CD1c-positive myeloid dendritic cell (primary cell): ENCODE measurements around the gene HOXB8.
A peak's percentile ranks its signal among the peaks of the same experiment; 100 is the strongest.

Experiments
- DNase-seq: peaks from one replicate; pipeline ENCODE4 v3.0.0-alpha.2; 2016; ENCODE audit errors: extremely low spot score

HOXB8 gene

DNA sequence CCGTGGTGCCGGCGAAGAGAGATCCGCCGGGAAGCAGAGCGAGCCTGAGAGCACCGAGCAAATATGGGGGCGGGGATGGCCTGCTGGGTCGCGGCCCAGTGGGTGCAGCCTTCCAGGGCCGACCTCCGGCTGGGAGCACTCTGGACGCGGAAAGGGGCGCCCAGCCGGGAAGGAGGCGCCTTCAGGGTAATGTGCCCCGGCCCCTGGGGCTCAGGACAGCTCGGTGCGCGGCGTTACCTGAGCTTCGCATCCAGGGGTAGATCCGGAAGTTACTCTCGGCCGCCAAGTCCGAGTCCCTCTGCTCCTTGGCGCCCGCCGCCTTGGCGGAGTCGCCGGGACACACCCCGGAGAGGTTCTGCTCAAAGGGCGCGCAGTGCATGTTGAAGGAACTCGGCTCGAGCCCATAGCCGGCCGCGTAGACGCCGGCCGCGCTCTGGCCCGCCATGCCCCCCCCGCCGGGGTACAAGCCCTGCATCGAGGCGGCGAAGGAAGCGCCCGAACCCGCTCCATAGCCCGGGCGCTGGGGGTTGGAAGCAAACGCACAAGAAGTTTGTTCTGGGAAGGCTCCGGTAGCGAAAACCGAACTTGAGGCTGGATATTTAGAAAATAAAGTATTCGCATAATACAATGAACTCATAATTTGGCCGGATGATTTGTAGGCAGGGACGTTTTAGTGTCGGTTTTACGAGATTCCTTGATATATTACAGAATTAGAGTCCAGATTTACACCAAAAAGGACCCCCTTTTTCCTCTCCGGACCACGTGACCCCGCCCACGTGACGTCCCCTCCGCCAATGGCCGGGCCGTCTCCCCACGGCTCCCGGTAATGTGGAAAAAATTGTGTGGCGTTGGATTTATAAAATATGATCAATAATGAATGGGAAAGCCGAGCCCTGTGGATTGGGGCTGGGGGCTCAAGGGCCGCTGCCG, 4.5 kb downstream of the HOXB8 start, which contains the start of gene HOXB7:
Gene HOXB7, minus strand, starts transcription at position 736 of the 930 bp plus-strand sequence. Its CDS starts 99 bp downstream, at position 637.
- DNase-seq = peak; percentile 32

DNA sequence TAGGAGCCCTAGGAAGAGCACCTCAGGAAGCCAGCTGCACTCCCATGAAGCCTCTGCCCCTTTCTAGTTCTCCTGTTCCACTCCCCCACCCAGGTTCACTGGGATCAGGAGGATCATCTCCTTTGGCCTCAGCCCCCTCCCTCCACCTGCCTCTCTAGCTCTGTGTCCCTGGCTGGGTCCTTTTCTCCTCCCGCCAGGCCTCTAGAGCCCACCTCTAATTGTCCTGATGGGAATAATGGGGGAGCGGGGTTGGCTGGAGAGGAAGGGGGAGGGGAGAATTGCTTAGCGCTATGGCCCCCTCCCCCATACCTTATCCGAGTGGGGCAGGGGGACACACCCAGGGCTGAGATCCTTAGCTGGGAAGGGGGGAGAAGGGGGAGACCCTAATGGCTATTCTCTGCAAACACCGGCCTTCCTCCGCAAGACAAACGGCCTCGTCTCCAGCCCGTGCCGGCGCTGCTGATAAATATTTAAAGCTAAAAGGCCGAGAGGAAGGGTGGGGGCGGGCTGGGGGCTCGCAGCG, 5.3 kb downstream of the HOXB8 start:
- DNase-seq = no peak

DNA sequence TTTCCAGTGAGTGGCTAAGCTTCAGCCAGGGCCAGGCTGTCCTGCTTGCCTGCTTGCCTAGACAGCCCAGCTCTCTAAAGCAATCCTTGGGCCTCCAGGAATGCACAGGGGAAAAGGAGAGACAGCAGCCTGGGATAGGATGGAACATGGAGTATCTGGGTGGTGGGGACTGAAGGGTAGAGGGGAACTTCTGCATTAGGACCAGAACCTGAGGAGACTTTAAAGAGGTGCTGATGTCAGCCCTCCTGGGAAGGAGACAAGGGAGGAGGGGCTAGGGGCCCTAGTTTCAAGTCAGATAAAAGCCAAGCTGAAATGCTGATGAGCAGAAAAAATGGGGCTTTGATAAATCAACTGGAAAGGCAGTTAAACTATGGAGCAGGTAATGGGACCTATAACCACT, 6.1 kb downstream of the HOXB8 start:
- no peak for DNase-seq

DNA sequence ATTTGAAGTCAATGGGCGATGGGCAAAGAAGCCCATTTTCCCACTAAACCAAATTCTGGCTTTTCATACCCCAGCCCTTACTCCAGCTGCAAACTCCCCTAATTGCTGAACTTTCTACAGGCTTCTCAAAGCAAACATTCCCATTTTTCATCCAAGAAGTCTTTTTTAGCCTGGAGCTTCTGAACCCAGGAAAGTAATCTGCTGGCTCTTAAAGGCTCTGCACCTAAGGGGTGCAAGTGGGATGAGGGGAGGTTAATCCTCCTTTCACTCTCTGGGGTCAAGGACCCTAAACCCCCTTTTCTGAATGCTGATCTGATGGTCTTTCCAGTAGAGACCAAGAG, 6.6 kb downstream of the HOXB8 start:
- no peak for DNase-seq

DNA sequence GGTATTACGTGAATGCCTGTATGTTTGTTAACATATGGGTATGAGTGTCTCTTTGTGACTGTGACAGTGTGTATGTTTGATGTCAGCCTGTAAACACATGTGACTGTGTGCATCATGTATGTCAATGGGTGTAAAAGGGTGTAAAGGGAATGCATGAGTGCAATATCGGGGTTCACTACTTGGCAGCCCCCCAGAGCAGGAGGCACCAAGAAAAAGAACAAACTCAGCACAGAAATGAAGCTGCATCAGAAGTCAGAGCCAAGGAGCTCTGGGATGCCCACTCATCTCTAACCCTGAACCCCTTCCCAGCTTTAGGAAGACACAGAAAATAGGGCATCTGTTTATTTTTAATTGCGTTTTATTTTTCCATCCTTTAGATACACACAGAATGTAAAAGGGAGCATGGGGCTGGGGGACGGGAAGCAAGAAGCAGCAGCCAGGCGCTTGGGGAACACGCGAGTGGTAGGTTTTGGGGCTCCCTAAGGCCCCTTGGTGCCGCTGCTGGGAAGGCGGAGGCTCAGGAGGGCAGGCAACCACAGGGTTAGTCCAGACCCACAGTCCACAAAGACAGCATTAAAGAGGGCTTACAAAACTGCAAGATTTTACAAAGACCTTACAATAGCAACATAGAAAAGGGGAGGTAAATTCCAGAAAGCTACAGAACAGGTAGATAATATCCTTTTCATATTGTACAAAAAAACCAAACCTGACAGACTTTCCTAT, 8.0 kb downstream of the HOXB8 start:
- no peak for DNase-seq

DNA sequence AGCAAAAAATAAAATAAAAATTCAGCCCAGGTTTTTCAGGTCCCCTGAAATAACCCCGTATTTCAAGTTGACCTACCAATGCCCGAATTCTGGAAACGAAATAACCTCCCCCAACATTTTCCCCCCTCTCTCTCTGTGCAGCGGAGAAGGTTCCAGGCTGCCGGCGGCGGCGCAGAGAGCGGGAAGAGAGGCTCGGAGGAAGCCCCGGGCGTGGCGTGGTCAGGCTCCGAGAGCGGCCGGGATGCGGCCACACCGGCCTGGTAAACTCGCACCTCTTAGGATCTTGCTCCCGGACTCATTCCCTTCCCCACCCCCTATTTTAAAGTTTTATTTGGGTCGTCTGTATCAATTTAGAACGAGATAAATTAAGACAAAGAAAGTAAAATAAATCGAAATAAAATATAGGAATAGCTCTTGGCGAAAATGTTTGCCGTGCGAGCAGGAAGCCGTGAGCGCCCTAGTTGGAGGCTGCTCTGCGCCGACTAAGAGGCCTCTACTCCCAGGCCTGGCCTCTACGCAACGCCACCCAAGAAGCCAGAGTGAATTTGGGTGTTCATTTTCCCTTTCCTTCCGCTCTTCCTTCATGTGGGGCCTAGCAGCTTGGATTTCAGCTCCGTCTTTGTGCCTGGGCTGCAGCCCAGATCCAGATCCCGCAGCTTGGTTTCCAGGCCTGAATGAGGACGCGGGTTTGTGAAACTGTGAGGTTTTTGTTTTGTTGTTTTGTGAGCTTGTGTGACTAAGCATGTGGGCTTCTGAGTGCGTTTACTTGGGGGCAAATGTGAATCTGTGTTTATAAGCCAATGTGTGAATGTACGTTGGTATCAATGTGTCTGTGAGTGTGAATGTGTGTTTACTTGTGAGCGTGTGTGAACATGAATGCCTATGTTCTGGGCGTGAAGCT, 8.9 kb downstream of the HOXB8 start:
- no peak for DNase-seq

DNA sequence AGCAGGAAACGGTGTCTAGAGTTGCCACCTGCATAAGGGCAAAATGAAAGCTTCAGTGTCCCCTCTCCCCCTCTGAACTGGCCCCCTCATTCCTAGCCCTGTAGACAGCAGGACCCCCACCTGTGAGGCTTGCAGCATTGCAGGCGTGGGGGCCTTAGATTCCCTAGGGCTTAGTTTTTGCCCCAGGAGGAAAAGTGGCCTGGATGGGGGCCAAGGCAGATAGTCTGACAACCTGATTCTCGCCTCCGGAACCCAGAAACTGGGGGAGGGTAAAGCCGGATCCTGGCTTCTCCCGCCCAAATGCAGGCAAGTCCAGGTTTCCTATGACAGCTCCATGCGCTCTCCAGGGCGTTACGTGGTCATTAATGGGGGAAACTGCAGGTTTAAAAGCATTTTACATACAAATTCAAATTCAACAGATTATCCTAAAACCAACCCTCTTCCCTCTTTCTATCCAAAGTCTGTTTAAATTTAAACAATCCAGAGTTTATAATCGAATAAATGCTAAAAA, 9.6 kb downstream of the HOXB8 start:
- DNase-seq = no peak

DNA sequence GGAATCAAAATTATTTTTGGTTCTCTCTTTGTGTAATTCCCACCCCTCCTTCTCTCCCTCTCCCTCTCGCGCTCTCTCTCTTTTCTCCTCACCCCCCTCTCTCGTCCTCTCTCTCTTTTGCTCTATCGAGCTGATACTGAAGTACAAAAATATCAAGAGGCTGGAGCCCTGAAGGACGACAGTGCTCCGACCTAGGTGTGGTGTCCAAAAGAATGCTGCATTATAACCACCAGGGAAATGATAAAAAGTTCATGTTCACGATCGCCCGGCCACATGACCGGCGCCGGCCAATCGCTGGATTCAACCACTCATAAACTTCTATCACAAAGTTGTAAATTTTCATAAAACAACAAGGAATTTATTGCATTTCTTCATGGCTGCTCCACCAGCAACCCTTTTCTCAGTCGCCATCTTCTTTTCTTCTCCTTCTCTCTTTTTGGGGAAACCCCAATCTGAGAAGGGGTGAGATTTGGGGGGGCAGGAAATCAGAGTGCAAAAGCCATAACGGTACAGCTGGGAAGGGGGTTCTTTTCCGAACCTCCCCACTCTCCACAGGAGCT, 10.2 kb downstream of the HOXB8 start, which contains the start of gene HOXB6:
Gene HOXB6, minus strand, starts transcription at position 217 of the 560 bp plus-strand sequence. CDS start 6,836 bp downstream, outside the sequence.
- DNase-seq = no peak

DNA sequence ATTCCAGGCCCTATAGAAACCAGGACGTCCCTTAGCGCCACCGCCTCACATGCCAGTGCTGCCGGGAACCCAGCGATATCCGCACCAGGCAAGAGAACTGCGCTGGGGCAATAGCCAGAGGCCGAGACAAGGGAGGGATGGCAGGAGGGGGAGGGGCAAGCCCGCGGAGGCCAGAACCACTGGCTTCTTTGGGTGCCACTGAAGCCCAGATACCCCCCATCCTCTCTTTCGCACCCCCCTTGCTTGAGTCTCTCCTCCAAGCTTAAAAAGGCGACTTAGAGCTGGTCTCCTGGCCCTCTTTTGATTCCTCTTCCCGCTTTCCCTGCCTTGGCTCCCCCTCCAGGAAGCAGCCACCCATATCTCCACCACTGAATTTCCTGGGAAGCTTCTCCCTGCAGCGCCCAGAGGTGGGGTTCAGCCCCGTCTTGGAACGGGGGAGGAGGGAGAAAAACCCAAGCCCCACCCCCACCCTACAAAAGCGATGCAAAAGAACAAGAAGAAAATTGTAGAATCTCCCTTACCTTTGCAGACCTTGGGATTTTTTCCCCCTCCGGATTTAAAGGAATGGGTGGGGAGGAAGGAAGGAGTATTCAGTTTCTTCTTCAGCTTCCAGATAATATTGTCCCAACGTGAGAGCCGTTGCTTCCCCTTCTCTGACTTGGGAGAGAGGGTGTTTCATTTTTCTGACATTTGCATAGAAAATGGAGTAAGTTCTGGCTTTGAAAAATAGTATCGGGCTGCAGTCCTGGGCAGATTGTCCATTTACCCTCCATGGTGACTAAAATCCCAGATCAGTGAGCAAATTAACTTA, 10.9 kb downstream of the HOXB8 start:
- no peak for DNase-seq

DNA sequence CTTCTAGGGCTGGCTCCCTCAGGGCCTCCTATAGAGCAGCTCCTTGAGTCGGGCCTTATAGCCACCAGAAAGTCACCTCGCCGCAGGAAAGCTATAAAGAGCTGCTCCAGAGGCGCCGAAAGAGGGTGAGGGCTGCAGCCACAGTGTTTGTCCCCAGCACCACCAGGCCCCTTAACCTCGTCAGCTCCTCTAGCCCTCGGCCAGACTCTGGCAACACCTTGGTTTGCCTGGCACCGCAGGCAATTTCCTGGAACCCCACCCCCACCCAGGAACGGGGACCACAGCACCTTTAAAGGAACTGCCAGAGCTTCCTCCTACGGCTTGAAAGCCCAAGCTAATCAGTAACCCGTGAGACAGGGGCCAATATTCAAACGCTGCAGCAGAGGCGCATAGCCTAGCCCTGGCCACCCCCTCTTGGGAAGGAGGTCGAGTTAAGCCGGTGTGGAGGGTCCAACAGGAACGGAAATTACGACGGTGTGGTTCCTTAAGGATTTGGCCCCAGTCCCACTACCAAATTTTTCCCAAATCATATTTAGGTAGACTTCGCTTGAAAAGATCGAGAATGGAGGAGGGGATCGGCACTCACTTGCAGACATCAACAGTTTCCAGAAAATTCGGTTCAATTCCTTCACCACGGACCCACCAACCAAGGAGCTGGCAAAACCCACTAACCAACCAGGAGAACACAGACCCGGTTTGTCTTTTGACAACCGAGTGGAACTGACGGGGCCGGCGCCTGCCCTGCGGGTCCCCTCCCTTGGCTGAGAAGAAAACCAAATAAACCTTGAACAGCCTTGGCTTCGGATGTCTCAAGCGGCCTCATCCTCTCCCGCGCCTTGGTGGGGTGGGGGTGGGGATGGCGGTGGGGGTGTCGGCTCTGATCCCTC, 13.3 kb downstream of the HOXB8 start:
- DNase-seq = no peak

DNA sequence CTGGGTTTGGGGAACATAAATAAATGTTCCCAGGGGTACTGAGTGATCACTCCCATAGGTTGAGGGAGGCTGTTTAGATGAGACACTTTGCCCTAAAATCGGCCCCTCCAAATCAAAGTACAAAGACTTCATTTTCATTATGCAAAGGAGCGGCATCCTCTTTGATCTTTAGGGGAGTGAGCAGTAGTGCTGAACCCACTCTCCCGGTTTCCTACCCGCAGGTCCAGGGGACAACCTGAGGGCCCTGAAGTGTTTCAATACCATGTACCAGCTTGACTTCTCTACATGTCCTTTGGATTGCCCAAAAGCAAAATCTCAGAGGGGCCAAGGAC, 13.9 kb downstream of the HOXB8 start:
- no peak for DNase-seq

DNA sequence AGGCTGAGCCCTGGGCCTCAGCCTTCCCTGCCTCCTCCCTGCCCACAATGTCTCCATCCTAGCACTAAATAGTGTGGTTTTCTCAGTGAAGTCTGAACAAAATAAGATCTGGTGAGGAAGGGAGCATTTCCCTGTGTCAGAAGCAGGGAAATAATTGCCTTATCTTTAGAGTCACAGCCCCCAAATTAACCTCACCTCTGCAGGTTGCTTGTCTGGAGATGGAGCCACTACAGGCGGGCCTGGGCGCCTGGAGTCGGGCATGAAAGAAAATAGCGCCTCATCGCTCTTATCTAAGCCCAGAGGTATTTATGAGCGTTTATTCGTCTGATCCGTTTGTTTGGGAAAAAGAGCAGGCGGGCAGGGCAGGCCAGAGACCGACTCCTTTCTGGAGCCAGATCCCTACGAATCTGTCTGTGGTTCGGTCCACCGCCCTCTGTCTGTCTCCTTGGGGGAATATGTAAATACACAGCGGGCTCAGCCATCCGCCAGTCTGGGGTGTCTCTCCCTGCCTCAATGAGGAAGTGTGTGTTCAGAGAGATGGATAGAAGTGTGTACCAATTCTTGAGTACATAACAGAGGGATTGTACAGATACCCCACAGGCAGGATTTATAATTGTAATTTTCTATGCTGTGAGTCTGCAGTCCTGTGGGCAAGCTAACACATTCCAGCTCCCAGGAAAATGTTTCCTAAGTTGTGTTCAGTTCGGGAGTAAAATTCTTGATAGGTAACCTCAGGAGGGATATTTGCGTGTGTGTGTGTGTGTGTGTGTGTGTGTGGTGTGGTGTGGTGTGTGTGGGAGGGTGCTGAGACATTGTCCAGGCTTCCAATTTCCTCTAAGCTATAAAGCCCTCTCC, 14.6 kb downstream of the HOXB8 start:
- DNase-seq = no peak

DNA sequence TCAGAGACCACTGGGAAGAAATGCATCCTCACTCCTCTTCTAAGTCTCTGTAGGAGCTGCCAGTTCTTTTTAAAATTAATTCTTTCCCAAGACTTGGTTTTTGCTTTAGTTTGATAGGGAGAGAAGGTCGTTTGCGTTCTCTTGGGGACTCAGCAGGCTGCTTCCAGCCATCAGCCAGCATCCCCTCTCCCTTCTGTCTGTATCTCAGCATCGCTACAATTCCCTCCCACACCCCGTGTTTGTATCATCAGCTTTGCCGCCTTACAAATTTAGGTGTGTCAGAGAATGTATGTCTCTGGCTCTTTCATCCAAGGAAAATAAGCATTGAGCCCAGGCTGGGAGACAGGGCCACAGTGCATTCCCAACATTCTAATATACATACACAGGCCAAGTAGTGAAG, 15.7 kb downstream of the HOXB8 start:
- no peak for DNase-seq

DNA sequence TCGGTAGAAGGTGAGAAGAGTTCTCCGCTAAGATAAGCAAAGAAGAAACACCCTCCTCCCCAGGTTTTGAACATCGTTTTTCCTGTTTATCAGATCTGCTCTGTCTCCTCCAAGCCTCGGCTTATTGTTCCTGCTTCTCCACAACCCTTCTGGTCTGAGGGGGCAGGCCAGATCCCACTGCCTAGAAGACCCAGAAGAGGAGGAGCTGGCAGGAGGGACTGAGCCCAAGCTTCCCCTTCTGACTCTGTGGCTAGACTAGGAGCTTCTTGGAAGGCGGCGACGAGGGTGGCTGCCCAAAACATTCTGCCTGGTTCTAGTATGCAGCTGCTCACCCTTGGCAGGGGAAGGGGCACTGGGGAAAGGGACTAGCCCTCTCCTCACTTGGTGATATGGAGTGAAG, 16.4 kb downstream of the HOXB8 start:
- DNase-seq = peak; percentile 7

DNA sequence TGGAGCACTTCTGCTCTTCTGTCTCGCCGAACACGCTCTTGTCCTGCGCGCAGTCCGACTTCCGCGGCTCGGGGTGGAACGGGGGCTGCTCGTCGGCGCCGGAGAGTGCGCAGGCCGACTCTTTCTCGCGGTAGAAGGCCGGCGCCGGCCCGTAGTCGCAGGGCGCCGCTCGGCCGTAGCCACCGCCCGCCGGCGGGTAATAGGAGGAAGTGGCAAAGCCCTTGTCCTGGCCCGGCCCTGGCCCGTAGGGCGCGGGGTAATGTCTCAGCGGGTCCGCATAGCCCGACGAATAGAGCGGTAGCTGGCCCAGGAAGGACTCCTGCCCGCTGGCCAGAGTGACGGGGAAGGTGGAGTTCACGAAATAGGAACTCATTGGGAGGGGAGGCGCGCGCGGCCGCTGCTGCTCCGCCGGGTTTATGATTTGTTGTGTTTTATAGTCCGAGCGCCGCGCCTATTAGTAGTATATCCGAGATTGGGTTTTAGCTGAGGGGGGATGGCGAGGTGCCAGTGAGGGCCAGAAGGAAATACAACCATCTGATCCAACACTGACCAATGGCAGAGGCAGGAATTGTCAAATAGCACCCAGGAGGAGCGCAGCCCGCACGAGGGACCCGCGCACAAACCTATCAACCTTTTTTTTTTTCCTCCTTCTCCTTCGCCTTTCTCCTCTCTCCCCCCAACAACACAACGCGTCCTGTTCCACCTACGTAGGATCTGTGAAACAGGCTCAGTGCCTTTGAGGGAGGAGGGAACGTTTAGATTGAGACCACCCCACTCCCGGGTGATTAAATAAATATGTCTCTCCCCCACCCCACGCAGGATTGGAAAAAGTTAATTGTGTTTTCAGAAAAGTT, 17.1 kb downstream of the HOXB8 start:
- DNase-seq = peak; percentile 72

DNA sequence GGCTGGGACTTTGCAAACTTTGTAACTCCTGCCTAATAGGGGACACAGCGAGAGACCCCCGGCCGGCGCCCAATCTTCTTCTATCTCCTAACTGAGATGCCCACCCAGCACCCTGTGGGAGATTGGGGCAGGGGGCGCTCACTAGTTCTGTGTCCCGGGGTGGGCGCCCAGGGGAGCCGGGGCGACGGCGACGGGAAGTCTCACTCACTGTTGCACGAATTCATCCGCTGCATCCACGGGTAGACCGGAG, 17.6 kb downstream of the HOXB8 start:
- DNase-seq = no peak

DNA sequence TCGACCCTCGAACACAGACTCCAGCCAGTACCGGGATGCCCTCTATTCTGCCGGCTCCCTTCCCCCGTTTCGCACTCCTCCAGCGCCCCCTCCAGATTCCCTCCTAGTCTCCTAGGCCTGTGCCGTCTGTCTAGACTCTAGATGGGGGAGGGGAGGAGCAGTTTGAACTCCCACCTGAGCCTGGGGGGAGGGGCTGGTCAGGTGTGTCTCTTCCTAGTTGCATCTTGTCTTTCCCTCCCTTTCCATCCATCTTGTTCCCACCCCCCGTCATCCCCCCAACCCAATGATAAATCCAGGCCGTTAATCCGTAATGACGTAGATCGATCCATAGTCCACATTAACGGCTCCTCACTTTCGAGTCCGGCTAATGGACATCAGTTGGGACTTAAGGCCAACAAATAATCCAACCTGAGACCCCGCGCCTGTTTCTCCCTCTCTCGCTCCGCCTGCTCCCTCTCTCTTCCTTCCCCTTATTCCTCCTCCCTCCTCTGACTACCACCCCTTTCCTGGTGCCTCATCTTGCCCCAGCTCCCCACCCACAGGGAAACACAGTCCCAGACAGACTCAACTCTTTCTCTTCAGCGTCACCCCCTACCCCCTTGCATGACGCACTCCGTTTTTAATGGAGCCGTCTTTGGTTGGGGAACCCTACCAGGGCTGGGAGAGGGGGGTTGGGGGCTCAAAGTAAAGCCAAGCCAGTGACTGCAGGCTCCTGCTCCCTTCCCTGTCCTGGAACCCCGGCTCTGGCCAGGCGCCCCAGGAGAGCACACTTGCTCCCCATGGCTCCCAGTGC, 18.2 kb downstream of the HOXB8 start:
- DNase-seq = no peak
